Measurements from ENCODE around the gene THSD7A.
"Not testable (repeated sequence)": the region's sequence is repeated elsewhere in the genome, so short reads cannot be mapped to it uniquely, and the experiment has no call there.

The THSD7A gene

GRCh38 chr7:11570205-11570604 is 261.8 kb downstream of the THSD7A start:
- no peak for DNase-seq

GRCh38 chr7:11567571-11567970 is 264.4 kb downstream of the THSD7A start:
- no peak for DNase-seq

- peak; percentile 43 to 79 for DNase-seq
Measured at GRCh38 chr7:11557627-11558026, 274.4 kb downstream of the THSD7A start.

- no peak for DNase-seq
Measured at GRCh38 chr7:11552676-11553296, 279.2 kb downstream of the THSD7A start.

GRCh38 chr7:11551470-11551869 is 280.5 kb downstream of the THSD7A start:
- no peak for DNase-seq

GRCh38 chr7:11548532-11548931 is 283.5 kb downstream of the THSD7A start:
- DNase-seq: no peak

- DNase-seq: no peak
Measured at GRCh38 chr7:11541330-11541729, 290.7 kb downstream of the THSD7A start.

GRCh38 chr7:11540271-11540761 is 291.7 kb downstream of the THSD7A start:
- DNase-seq: no peak

DNA sequence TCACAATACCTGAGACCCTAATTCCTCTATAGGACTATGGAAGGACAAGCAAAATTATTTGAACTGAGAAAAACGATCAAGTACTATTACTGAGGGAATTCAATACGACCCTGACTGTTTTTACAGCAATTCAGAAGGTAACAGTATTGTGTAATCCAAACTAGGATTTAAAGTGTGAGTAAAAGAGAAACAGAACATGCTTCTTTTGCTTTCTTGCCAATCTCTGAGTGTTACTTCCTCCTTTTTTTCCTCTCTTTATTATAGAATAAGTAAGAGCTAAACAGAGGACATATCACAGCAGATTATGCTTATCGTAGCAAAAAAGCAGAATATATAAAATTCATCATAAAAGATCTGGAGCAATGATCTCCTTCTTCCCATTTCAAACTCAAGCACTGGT is 292.1 kb downstream of the THSD7A start:
- DNase-seq: peak; percentile 10 to 47

DNA sequence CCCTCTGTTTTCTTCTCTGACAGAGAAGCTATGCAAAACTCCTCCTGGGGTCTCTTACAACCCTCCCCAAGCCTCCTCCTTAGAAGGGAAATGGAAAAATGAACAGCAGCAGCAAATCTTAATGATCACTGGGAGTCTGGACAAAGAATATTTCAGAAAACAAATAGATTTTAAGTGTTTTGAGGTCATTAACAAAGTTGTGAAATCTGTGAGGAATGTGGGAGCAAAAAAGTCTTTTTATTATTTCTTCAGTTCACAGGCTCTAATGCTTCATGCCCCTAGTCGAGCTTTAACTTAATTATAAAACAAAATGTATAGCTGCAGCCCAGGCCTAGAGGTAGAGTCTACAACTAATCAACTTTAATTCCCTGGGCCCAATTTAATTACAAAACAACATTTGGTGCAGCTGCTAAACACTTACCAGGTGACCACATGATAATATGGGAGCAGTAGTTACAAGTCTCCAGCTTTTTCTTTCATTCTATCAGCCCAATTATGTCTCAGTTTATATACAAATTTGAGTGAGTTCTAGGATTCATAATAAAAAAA is 293.2 kb downstream of the THSD7A start:
- no peak for DNase-seq

GRCh38 chr7:11533229-11533820 is 298.7 kb downstream of the THSD7A start:
- DNase-seq: no peak

DNA sequence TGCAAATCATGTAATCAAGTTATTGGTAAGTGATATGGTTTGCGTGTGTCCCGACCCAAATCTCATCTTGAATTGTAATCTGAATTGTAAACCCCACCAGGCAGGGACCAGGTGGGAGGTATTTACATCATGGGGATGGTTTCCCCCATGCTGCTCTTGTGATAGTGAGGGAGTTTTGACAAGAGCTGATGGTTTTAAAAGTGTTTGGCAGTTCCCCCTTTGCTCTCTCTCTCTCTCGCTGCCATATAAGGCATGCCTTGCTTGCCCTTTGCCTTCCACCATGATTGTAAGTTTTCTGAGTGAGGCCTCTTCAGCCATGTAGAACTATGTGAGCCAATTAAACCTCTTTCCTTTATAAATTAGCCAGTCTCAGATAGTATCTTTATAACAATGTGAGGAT is 302.6 kb downstream of the THSD7A start:
- DNase-seq: no peak

DNA sequence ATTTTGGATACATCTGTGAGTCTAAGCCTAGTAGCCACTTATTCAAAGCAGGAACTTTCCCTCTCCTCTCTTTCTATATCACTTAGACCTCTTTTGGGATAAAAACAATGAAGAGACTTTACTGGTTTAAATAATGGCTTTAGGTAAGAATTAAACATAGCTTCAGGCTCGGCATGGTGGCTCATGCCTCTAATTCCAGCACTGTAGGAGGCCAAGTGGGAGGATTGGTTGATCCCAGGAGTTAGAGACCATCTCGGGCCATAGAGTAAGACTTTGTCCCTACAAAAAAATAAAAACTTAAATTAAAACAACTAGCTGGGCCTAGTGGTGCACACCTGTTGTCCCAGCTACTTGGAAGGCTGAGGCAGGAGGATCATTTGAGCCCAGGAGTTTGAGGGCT is 304.3 kb downstream of the THSD7A start:
- DNase-seq: no peak

DNA sequence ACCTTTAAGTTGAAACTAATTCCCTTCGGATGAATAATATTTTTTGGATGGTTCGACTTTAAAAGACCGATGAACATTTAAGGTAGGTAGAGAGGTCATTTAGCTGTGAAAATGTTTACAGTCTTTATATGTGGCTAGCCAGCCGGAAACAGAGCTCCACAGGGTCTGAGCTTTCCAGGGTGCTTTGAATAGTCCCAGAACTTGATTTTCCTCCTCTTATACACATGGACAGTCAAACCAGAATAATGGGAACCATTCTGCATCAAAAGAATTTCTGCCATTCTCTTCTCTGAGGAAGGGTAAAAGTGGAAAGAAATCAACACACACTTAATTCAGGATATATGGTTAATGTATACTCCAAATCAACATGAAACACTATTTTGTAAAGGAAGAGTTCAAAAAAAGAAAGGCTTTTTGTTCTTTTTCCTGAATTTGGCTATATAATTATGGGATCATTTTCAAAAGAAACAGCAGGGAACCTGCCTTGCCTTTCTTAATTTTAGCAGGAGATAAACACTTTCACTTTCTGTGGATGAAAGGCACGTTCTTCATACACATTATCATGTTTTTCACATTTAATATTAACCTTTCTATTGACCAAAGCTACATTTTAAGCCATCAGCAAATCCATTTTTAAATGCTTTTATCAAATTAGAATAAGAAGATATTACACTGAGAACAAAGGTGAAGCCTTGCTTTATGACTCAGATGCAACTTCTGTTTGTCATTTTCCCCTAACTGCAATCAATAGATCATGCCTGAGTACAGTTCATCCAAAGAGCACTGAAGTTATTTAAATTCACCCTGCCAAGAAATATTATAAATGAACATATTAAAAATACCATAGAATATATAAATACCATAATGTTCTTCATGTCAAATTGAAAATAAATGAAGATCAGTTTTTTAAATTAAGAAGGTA is 307.3 kb downstream of the THSD7A start:
- DNase-seq: no peak

GRCh38 chr7:11521964-11522499 is 310.0 kb downstream of the THSD7A start:
- DNase-seq: not testable (repeated sequence)

DNA sequence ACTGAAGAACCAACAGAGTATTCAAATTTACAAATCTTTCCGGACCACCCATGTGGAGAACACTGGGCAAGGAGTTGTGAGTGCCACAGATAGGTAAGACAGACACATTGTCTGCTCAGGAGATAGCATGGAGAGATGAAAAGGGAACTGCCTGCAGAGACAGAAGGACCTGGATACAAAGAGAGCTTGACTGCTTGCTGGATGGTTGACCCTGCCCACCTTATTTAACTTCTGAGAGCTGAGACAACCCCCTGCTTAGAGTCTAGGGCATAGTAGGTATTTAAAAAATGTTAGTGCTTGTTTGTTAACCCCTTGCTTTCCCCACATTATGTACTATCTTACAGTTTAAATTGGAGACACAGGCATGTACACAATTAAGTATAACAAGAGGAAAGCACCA is 314.1 kb downstream of the THSD7A start:
- no peak for DNase-seq

DNA sequence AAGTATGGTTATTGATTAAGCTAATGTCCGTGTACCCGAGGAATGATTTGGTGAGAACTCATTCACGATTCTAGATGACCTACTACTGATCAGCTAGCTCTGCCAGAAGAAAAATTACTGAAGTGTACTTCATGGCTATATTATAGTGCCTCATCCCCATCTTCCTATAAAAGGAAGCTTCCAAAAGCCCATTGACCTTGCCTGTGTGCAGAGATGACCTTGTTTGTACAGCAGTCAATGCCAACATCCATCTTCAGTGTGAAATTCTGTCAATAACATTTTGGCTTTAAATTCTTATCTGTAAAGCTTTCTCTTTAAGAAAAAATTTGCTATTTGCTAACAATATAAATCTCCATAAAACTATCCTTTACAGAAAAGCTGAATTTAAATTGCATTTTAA is 315.7 kb downstream of the THSD7A start:
- DNase-seq: no peak

GRCh38 chr7:11513460-11513859 is 318.5 kb downstream of the THSD7A start:
- DNase-seq: no peak

GRCh38 chr7:11507929-11508328 is 324.1 kb downstream of the THSD7A start:
- DNase-seq: no peak

GRCh38 chr7:11506417-11506816 is 325.6 kb downstream of the THSD7A start:
- no peak for DNase-seq

- DNase-seq: no peak
Measured at GRCh38 chr7:11505471-11505985, 326.5 kb downstream of the THSD7A start.

- DNase-seq: peak; percentile 40 to 84
Measured at GRCh38 chr7:11492307-11492706, 339.7 kb downstream of the THSD7A start.

DNA sequence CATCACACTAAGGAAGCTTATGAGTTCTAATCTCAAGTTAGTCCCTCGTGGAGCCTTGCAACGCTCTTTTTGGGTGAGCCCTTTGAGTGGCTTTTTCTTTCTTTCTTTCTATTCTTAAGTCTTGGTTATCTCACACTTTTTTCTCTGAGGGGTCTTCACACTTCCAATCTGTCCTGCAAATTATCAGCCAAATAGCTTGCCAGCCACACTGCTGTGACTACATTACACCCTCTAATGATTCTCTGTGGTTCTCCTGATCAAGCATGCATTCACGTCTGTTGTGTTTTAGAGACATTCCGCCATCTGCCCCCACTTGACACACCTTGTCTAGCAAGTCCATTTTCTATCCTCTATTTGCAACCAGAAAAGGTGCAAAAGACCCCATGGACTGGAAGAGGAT is 340.2 kb downstream of the THSD7A start:
- DNase-seq: no peak

Measured in inflammatory macrophage (primary cell).